Measurements from ENCODE around the gene PPBP.

Gene PPBP

DNA sequence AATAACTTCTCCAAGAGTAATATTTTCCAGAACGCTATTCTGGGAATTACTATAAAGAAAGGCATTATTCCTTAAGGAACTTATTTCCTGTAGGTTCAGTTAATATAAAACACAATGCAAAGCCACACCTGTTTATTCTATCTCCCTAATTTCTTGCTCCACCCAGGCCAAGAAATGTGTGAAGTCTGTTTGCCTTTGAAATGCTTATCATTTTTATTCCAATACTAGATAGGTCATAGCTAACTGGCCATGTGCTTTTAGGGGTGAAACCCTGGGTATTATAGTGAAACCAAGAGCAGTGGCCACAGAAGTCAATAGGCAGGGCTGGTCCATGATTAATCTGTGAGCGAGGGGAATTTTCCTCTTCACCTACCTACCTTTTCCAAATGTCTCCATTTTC is 35.7 kb upstream of the PPBP start:
- no peak for TF ChIP-seq EZH2phosphoT487 (IDR thresholded peaks at IDR 0.05; ENCODE audit: borderline replicate concordance, low read length)

GRCh38 chr4:74021601-74022000 is 33.6 kb upstream of the PPBP start:
- Histone ChIP-seq H3K36me3 (ENCODE audit: control insufficient read depth, low read length) (no peaks in the 10 kb centered on the region), H3K4me1 (ENCODE audit: control insufficient read depth, low read length) (no peaks in the 10 kb centered on the region), H3K27me3 (ENCODE audit: control insufficient read depth, low read length) (no peaks in the 10 kb centered on the region), H4K20me1 (ENCODE audit: control insufficient read depth, insufficient read depth, low read depth, low read length) (no peaks in the 10 kb centered on the region), H3K9me3 (ENCODE audit: control insufficient read depth, insufficient read depth, low read length) (no peaks in the 10 kb centered on the region), H3K9me2 (replicated peaks; ENCODE audit: control insufficient read depth, low read length) (no peaks in the 10 kb centered on the region), H3F3A (ENCODE audit: control insufficient read depth, insufficient read depth) (no peaks in the 10 kb centered on the region), H3K79me2 (ENCODE audit: control insufficient read depth, low read length) (no peaks in the 10 kb centered on the region), H3K4me2 (ENCODE audit: low read length) (no peak overlapping the region), H3K4me3 (ENCODE audit: low read length) (no peak overlapping the region), H3K27ac (ENCODE audit: low read depth, low read length) (no peak overlapping the region)
- TF ChIP-seq CTCF (IDR thresholded peaks at IDR 0.05; ENCODE audit: low read depth, low read length, poor library complexity, severe bottlenecking), result no peak
- TF ChIP-seq EZH2phosphoT487 (IDR thresholded peaks at IDR 0.05; ENCODE audit: borderline replicate concordance, low read length), result no peak

More for the DNA sequence above, 35.7 kb upstream of the PPBP start:
- H3K9me2 ChIP-seq (replicated peaks; ENCODE audit: control insufficient read depth, low read length), result no peaks in the 10 kb centered on the region
- no peaks in the 10 kb centered on the region for H3K4me1 ChIP-seq (ENCODE audit: control insufficient read depth, low read length)
- H3K4me3 ChIP-seq (ENCODE audit: low read length), result no peak overlapping the region
- H3K9me3 ChIP-seq (ENCODE audit: control insufficient read depth, insufficient read depth, low read length), result no peaks in the 10 kb centered on the region
- no peaks in the 10 kb centered on the region for H3K27me3 ChIP-seq (ENCODE audit: control insufficient read depth, low read length)
- no peaks in the 10 kb centered on the region for H3K36me3 ChIP-seq (ENCODE audit: control insufficient read depth, low read length)
- H3K4me2 ChIP-seq (ENCODE audit: low read length), result no peak overlapping the region
- no peaks in the 10 kb centered on the region for H3F3A ChIP-seq (ENCODE audit: control insufficient read depth, insufficient read depth)
- no peaks in the 10 kb centered on the region for H4K20me1 ChIP-seq (ENCODE audit: control insufficient read depth, insufficient read depth, low read depth, low read length)
- H3K27ac ChIP-seq (ENCODE audit: low read depth, low read length), result no peak overlapping the region
- H3K79me2 ChIP-seq (ENCODE audit: control insufficient read depth, low read length), result no peaks in the 10 kb centered on the region

GRCh38 chr4:74018771-74019170 is 30.8 kb upstream of the PPBP start:
- no peak for TF ChIP-seq EZH2phosphoT487 (IDR thresholded peaks at IDR 0.05; ENCODE audit: borderline replicate concordance, low read length)
- TF ChIP-seq CTCF (IDR thresholded peaks at IDR 0.05; ENCODE audit: low read depth, low read length, poor library complexity, severe bottlenecking), result no peak
- Histone ChIP-seq H3K9me2 (replicated peaks; ENCODE audit: control insufficient read depth, low read length) (no peaks in the 10 kb centered on the region), H3K79me2 (ENCODE audit: control insufficient read depth, low read length) (no peaks in the 10 kb centered on the region), H3K36me3 (ENCODE audit: control insufficient read depth, low read length) (no peaks in the 10 kb centered on the region), H3F3A (ENCODE audit: control insufficient read depth, insufficient read depth) (no peaks in the 10 kb centered on the region), H4K20me1 (ENCODE audit: control insufficient read depth, insufficient read depth, low read depth, low read length) (no peaks in the 10 kb centered on the region), H3K27ac (ENCODE audit: low read depth, low read length) (no peak overlapping the region), H3K9me3 (ENCODE audit: control insufficient read depth, insufficient read depth, low read length) (no peaks in the 10 kb centered on the region), H3K4me2 (ENCODE audit: low read length) (no peak overlapping the region), H3K4me3 (ENCODE audit: low read length) (no peak overlapping the region), H3K27me3 (ENCODE audit: control insufficient read depth, low read length) (no peaks in the 10 kb centered on the region), H3K4me1 (ENCODE audit: control insufficient read depth, low read length) (no peaks in the 10 kb centered on the region)

- H3K4me3 ChIP-seq (ENCODE audit: low read length), result no peak overlapping the region
- H4K20me1 ChIP-seq (ENCODE audit: control insufficient read depth, insufficient read depth, low read depth, low read length), result no peaks in the 10 kb centered on the region
- TF ChIP-seq EZH2phosphoT487 (IDR thresholded peaks at IDR 0.05; ENCODE audit: borderline replicate concordance, low read length) (no peak), CTCF (IDR thresholded peaks at IDR 0.05; ENCODE audit: low read depth, low read length, poor library complexity, severe bottlenecking) (no peak)
- H3K9me3 ChIP-seq (ENCODE audit: control insufficient read depth, insufficient read depth, low read length), result no peaks in the 10 kb centered on the region
- H3K27ac ChIP-seq (ENCODE audit: low read depth, low read length), result no peak overlapping the region
- H3F3A ChIP-seq (ENCODE audit: control insufficient read depth, insufficient read depth), result no peaks in the 10 kb centered on the region
- H3K27me3 ChIP-seq (ENCODE audit: control insufficient read depth, low read length), result no peaks in the 10 kb centered on the region
- no peak overlapping the region for H3K4me2 ChIP-seq (ENCODE audit: low read length)
- no peaks in the 10 kb centered on the region for H3K4me1 ChIP-seq (ENCODE audit: control insufficient read depth, low read length)
- no peaks in the 10 kb centered on the region for H3K79me2 ChIP-seq (ENCODE audit: control insufficient read depth, low read length)
- no peaks in the 10 kb centered on the region for H3K36me3 ChIP-seq (ENCODE audit: control insufficient read depth, low read length)
- H3K9me2 ChIP-seq (replicated peaks; ENCODE audit: control insufficient read depth, low read length), result no peaks in the 10 kb centered on the region
These were observed 30.1 kb upstream of the PPBP start for GRCh38 chr4:74018116-74018515.

Measured in DOHH2 (cell line).